HL-60 (cell line): ENCODE measurements around the gene CD69.

Experiments
- DNase-seq, 2 experiments: peaks; one replicate each; pipeline ENCODE4 v3.0.0-alpha.2; 2010 to 2020; ENCODE audit warnings: low read depth in 1 of 2, low spot score in 1 of 2
- H3K27ac ChIP-seq: fragments of 250-450 bp; sonication (Bioruptor Pico); replicated peaks from 2 replicates; pipeline ENCODE4 v1.5.1; 2020; ENCODE audit warnings: mild to moderate bottlenecking, moderate library complexity
- H3K27me3 ChIP-seq: fragments of 250-450 bp; sonication (Bioruptor Pico); 2 replicates; pipeline ENCODE4 v1.5.1; 2021; ENCODE audit warnings: mild to moderate bottlenecking, moderate library complexity; ENCODE audit not compliant: insufficient read depth, poor library complexity, severe bottlenecking
- H3K4me3 ChIP-seq: replicated peaks from 2 replicates; pipeline ENCODE4 v1.5.1; 2011; ENCODE audit warnings: mild to moderate bottlenecking, control low read depth, low read length; ENCODE audit not compliant: insufficient read depth
- GABPA ChIP-seq: IDR thresholded peaks from 2 replicates; pipeline ENCODE4 v1.6.1; 2012; ENCODE audit warnings: low read depth
- POLR2AphosphoS5 ChIP-seq: IDR thresholded peaks from 2 replicates; pipeline ENCODE4 v1.6.1; 2012; ENCODE audit warnings: low read depth
- SPI1 ChIP-seq: IDR thresholded peaks from 2 replicates; pipeline ENCODE4 v1.6.1; 2012; ENCODE audit warnings: low read depth, mild to moderate bottlenecking, borderline replicate concordance
- TF ChIP-seq, protein P1 (sequence below): IDR thresholded peaks from 2 replicates; pipeline ENCODE4 v1.6.1; 2012; ENCODE audit warnings: low read depth; ENCODE audit not compliant: insufficient replicate concordance
- TF ChIP-seq, protein P2 (sequence below): IDR thresholded peaks from one replicate; pipeline ENCODE4 v1.5.1; 2011; ENCODE audit warnings: low read length, control low read depth, inconsistent platforms; ENCODE audit not compliant: insufficient read depth

The CD69 gene

DNA sequence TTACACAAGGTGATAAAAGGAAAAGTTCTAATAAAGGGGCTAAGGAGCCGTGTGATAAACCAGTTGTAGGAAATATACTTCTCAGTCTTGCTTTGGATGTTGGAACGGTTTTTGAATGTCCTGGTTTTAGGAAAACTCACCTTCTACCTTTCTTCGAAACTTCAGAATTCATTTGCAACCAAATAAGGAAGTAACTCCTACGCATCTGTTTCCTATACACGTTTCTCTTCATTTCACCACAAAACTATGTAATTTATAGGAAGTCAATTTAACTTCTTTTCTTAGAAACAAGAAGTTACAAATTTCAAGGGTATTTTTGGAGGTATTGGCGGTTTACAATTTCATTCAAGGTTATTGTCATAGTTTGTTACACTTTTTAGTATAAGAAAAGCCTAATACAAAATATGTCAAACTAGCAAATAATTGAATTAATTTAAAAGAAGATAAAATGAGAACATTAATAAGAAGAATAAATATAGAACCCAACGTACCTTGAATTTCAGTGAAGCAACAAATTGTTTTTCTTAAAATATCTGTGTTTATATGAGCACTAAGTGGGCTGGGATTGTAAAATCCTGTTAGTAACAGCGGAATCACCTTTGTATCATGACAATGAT, 33.2 kb upstream of the CD69 start:
- no peak for TF ChIP-seq GABPA
- peak; percentile 82 for TF ChIP-seq SPI1
- peak in 1 of 2 experiments; percentile 49 for DNase-seq
- Histone ChIP-seq H3K27ac (peak overlapping the region; percentile 81), H3K4me3 (no peak overlapping the region), H3K27me3 (no peaks in the 10 kb centered on the region)

DNA sequence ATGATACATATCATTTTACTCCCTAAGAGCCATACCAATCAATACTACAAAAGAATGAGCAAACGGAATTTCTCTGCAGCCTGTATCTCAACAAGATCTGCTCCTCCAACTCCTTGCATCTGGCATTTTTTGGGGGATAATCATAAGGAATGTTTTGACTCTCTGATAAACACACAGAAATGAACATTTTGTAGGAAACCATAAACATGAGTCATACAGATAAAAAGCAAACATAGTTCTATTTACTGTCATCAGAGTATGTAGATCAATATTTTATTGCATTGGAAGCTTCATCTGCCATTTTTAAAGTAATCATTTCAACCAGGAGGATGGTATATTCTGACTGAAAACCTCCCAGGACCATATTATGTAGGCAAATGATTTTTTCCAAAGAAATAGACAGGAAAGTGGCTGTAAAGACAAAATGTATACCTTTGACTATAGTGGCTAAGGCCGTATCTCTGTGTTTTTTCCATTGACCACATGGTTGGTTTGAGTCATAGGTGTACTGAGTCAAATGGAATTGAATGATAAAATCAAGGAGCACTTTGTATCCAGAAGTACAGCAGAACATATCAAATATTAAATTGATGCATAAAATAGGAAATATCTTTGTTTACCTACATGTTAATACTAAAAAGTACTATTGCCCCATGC, 32.4 kb upstream of the CD69 start:
- no peak for TF ChIP-seq POLR2AphosphoS5
- TF ChIP-seq, protein P1, sequence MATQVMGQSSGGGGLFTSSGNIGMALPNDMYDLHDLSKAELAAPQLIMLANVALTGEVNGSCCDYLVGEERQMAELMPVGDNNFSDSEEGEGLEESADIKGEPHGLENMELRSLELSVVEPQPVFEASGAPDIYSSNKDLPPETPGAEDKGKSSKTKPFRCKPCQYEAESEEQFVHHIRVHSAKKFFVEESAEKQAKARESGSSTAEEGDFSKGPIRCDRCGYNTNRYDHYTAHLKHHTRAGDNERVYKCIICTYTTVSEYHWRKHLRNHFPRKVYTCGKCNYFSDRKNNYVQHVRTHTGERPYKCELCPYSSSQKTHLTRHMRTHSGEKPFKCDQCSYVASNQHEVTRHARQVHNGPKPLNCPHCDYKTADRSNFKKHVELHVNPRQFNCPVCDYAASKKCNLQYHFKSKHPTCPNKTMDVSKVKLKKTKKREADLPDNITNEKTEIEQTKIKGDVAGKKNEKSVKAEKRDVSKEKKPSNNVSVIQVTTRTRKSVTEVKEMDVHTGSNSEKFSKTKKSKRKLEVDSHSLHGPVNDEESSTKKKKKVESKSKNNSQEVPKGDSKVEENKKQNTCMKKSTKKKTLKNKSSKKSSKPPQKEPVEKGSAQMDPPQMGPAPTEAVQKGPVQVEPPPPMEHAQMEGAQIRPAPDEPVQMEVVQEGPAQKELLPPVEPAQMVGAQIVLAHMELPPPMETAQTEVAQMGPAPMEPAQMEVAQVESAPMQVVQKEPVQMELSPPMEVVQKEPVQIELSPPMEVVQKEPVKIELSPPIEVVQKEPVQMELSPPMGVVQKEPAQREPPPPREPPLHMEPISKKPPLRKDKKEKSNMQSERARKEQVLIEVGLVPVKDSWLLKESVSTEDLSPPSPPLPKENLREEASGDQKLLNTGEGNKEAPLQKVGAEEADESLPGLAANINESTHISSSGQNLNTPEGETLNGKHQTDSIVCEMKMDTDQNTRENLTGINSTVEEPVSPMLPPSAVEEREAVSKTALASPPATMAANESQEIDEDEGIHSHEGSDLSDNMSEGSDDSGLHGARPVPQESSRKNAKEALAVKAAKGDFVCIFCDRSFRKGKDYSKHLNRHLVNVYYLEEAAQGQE, result no peak
- TF ChIP-seq, protein P2, sequence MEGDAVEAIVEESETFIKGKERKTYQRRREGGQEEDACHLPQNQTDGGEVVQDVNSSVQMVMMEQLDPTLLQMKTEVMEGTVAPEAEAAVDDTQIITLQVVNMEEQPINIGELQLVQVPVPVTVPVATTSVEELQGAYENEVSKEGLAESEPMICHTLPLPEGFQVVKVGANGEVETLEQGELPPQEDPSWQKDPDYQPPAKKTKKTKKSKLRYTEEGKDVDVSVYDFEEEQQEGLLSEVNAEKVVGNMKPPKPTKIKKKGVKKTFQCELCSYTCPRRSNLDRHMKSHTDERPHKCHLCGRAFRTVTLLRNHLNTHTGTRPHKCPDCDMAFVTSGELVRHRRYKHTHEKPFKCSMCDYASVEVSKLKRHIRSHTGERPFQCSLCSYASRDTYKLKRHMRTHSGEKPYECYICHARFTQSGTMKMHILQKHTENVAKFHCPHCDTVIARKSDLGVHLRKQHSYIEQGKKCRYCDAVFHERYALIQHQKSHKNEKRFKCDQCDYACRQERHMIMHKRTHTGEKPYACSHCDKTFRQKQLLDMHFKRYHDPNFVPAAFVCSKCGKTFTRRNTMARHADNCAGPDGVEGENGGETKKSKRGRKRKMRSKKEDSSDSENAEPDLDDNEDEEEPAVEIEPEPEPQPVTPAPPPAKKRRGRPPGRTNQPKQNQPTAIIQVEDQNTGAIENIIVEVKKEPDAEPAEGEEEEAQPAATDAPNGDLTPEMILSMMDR, result no peak
- TF ChIP-seq GABPA, result no peak
- no peak for TF ChIP-seq SPI1
- Histone ChIP-seq H3K4me3 (no peak overlapping the region), H3K27ac (peak overlapping the region; percentile 81), H3K27me3 (no peaks in the 10 kb centered on the region)
- no peak for DNase-seq

DNA sequence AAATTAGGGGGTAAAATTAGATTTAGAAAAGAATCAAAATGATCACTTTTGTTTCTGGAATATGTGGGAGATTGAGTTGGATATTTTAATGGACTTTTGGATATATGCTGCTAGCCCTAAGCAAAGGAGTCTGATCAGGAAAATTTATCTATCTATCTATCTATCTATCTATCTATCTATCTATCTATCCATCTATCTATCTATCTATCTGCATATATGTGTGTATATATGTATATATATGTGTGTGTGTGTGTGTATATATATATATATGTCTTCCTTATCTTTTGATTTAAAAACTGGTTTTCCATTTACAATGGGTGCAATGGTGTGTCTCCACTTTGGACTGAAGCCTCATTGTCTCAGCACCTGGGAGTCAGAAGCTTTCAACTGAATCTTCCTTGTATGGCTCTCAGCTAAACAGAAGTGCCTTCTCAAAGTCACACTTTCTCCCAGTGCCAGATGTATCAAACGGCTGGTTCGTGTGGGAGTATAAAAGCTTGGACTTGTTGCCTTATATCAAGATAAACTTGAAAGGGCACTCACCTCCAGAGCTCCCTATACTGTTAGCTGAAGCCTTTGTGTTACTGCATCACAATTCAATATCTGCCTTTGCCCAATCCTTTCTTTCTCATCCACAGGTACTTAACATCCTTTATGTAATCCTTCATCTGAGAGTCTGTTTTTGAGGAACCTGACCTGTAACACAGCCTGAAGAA, 31.6 kb upstream of the CD69 start:
- Histone ChIP-seq H3K4me3 (no peak overlapping the region), H3K27me3 (no peaks in the 10 kb centered on the region), H3K27ac (peak overlapping the region; percentile 81; the same call in 1 of the 2 replicates)
- TF ChIP-seq GABPA (no peak), SPI1 (no peak), POLR2AphosphoS5 (no peak)
- TF ChIP-seq, protein P2, result no peak
- TF ChIP-seq, protein P1, result no peak
- peak in 1 of 2 experiments; percentile 7 for DNase-seq
